ENCODE results near the gene ANKRD2. TPM values are rescaled to one million over a fixed set of nuclear protein-coding genes. Genes with fewer than 3 reads are reported as not detected.

The ANKRD2 gene
- total RNA-seq, 1 donor: 0.86 TPM

GRCh38 chr10:97531401-97531986 lies 41.1 kb upstream of the ANKRD2 start:
- TF ChIP-seq CTCF (IDR thresholded peaks at IDR 0.05; ENCODE audit: insufficient read depth, low read depth, low read length): no peak
- no peak for DNase-seq (ENCODE audit: low read depth)
- no peak overlapping the region for H3K4me3 ChIP-seq (ENCODE audit: low read depth, low read length)

GRCh38 chr10:97532935-97533671 lies 39.5 kb upstream of the ANKRD2 start:
- H3K4me3 ChIP-seq (ENCODE audit: low read depth, low read length): no peak overlapping the region
- DNase-seq (ENCODE audit: low read depth): peak; percentile 57
- no peak for TF ChIP-seq CTCF (IDR thresholded peaks at IDR 0.05; ENCODE audit: insufficient read depth, low read depth, low read length)

- DNase-seq (ENCODE audit: low read depth): no peak
- no peak for TF ChIP-seq CTCF (IDR thresholded peaks at IDR 0.05; ENCODE audit: insufficient read depth, low read depth, low read length)
- H3K4me3 ChIP-seq (ENCODE audit: low read depth, low read length): no peak overlapping the region
These were observed 38.7 kb upstream of the ANKRD2 start for GRCh38 chr10:97533888-97534287.

- H3K4me3 ChIP-seq (ENCODE audit: low read depth, low read length): no peak overlapping the region
- peak; percentile 59 for TF ChIP-seq CTCF (IDR thresholded peaks at IDR 0.05; ENCODE audit: insufficient read depth, low read depth, low read length)
- peak; percentile 30 for DNase-seq (ENCODE audit: low read depth)
These were observed 37.7 kb upstream of the ANKRD2 start for GRCh38 chr10:97534746-97535367.

GRCh38 chr10:97537186-97537869 lies 35.3 kb upstream of the ANKRD2 start:
- no peak for DNase-seq (ENCODE audit: low read depth)
- no peak overlapping the region for H3K4me3 ChIP-seq (ENCODE audit: low read depth, low read length)
- no peak for TF ChIP-seq CTCF (IDR thresholded peaks at IDR 0.05; ENCODE audit: insufficient read depth, low read depth, low read length)

- no peak for TF ChIP-seq CTCF (IDR thresholded peaks at IDR 0.05; ENCODE audit: insufficient read depth, low read depth, low read length)
- peak; percentile 40 for DNase-seq (ENCODE audit: low read depth)
- H3K4me3 ChIP-seq (ENCODE audit: low read depth, low read length): no peak overlapping the region
These were observed 34.2 kb upstream of the ANKRD2 start for GRCh38 chr10:97538411-97538810.

Measured in fibroblast of villous mesenchyme (primary cell).